ENCODE measurements around the gene KCNMB2.

- TF ChIP-seq CTCF (IDR thresholded peaks at IDR 0.05; ENCODE audit: insufficient read depth, low read length) (no peak), POLR2AphosphoS5 (IDR thresholded peaks at IDR 0.05; ENCODE audit: low read depth) (no peak), REST (IDR thresholded peaks at IDR 0.05; ENCODE audit: insufficient replicate concordance, low read depth) (no peak), GABPA (IDR thresholded peaks at IDR 0.05; ENCODE audit: low read depth) (no peak), SPI1 (IDR thresholded peaks at IDR 0.05; ENCODE audit: borderline replicate concordance, low read depth) (no peak)
These were observed 26.7 kb downstream of the KCNMB2 start for GRCh38 chr3:178562947-178563232.

Measured in HL-60 (cell line).